A549 (cell line): ENCODE data around the gene RBM46. TPM values are rescaled to one million over a fixed set of nuclear protein-coding genes. Genes with fewer than 3 reads are reported as not detected.

Experiments
- ATAC-seq, 2 experiments: fragments of 200-7000 bp in 1 of 2; fragments of >200 bp in 1 of 2; cut with Nextera tagmentation in 1 of 2; cut with Tn5 transposase in 1 of 2; 3 replicates each; pipeline versions ENCODE4 v1.8.0 to v1.9.1; 2018 to 2020; ENCODE audit warnings: mild to moderate bottlenecking in 1 of 2, moderate library complexity in 1 of 2
- CTCF ChIA-PET: fragments of 300-600 bp; sonication (Branson Sonifier 250); formaldehyde crosslinking; extraction: SDS; loops from one replicate; lab custom pipeline; 2021; ENCODE audit warnings: antibody characterized with exemption, inconsistent platforms; lab: Yijun Ruan, JAX
- POLR2A ChIA-PET: fragments of 350-600 bp; formaldehyde crosslinking; extraction: SDS; loops from one replicate; lab custom pipeline; 2021; ENCODE audit warnings: antibody characterized with exemption, inconsistent platforms; lab: Yijun Ruan, JAX
- DNase-seq, 2 experiments: peaks; one replicate each; pipeline versions ENCODE4 v3.0.0 to v3.0.0-alpha.2; 2011 to 2016; ENCODE audit warnings: low read depth in 1 of 2, low spot score in 1 of 2
- FAIRE-seq: peaks from 2 replicates; lab custom pipeline; 2011; peaks lifted over from hg19 to GRCh38; lab: Jason Lieb, UNC
- H3K27ac ChIP-seq, 2 experiments: fragments of >200 bp; sonication (Bioruptor Twin); formaldehyde crosslinking; 3 replicates each; pipeline ENCODE4 v1.5.1; 2016 to 2017
- H3K4me1 ChIP-seq: fragments of >200 bp; sonication (Bioruptor Twin); formaldehyde crosslinking; 3 replicates; pipeline ENCODE4 v1.6.1; 2016
- H3K4me2 ChIP-seq: fragments of >200 bp; sonication (Bioruptor Twin); formaldehyde crosslinking; 3 replicates; pipeline ENCODE4 v1.6.1; 2016
- H3K4me3 ChIP-seq: fragments of >200 bp; sonication (Bioruptor Twin); formaldehyde crosslinking; 3 replicates; pipeline ENCODE4 v1.5.1; 2016
- H3K9me3 ChIP-seq: fragments of >200 bp; sonication (Bioruptor Twin); formaldehyde crosslinking; 3 replicates; pipeline ENCODE4 v1.6.1; 2016
- BHLHE40 ChIP-seq: IDR thresholded peaks from 2 replicates; pipeline ENCODE4 v1.6.1; 2012; ENCODE audit warnings: low read depth, low read length, inconsistent platforms
- CBX8 ChIP-seq: fragments of 200-600 bp; sonication (generic); IDR thresholded peaks from 2 replicates; pipeline ENCODE4 v1.6.1; 2016
- CHD2 ChIP-seq: fragments of 150-350 bp; IDR thresholded peaks from 2 replicates; pipeline ENCODE4 v1.6.1; 2014; ENCODE audit warnings: low read length; ENCODE audit not compliant: partially characterized antibody
- EHF ChIP-seq: fragments of 250-450 bp; sonication (Bioruptor Pico); IDR thresholded peaks from 2 replicates; pipeline ENCODE4 v1.5.0; 2020; ENCODE audit warnings: mild to moderate bottlenecking
- ESRRA ChIP-seq: fragments of 150-350 bp; IDR thresholded peaks from 2 replicates; pipeline ENCODE4 v1.6.1; 2014; ENCODE audit warnings: mild to moderate bottlenecking, low read length, borderline replicate concordance
- FOSL2 ChIP-seq, 2 experiments: fragments of 450-650 bp in 1 of 2; fragments of >200 bp in 1 of 2; sonication (Bioruptor Twin) in 1 of 2; formaldehyde crosslinking; IDR thresholded peaks; 2 replicates each; pipeline versions ENCODE4 v1.5.0 to v1.6.1; 2016 to 2020; ENCODE audit warnings: mild to moderate bottlenecking in 1 of 2, moderate library complexity in 1 of 2
- HES2 ChIP-seq: fragments of >200 bp; sonication (Bioruptor Twin); formaldehyde crosslinking; IDR thresholded peaks from 2 replicates; pipeline ENCODE4 v1.6.1; 2016
- HOXA7 ChIP-seq: fragments of 250-450 bp; sonication (Bioruptor Pico); IDR thresholded peaks from 2 replicates; pipeline ENCODE4 v1.5.0; 2020; ENCODE audit warnings: mild to moderate bottlenecking, moderate library complexity
- HOXB13 ChIP-seq: fragments of 250-450 bp; sonication (Bioruptor Pico); IDR thresholded peaks from 2 replicates; pipeline ENCODE4 v1.5.0; 2020; ENCODE audit warnings: low read depth, mild to moderate bottlenecking, moderate library complexity
- KDM5A ChIP-seq: fragments of 200-600 bp; sonication (generic); IDR thresholded peaks from 2 replicates; pipeline ENCODE4 v1.6.1; 2016; ENCODE audit warnings: antibody characterized with exemption, mild to moderate bottlenecking
- MAFK ChIP-seq: fragments of 450-650 bp; IDR thresholded peaks from 2 replicates; pipeline ENCODE4 v1.6.1; 2014; ENCODE audit not compliant: partially characterized antibody
- MAZ ChIP-seq: fragments of 150-350 bp; IDR thresholded peaks from 2 replicates; pipeline ENCODE4 v1.6.1; 2014; ENCODE audit warnings: antibody characterized with exemption, low read depth, low read length, borderline replicate concordance
- NFE2L2 ChIP-seq: fragments of 150-350 bp; conservative IDR thresholded peaks from 2 replicates; pipeline ENCODE4 v1.6.1; 2014; ENCODE audit warnings: low read length
- NPAS2 ChIP-seq: fragments of 250-450 bp; sonication (Bioruptor Pico); IDR thresholded peaks from 2 replicates; pipeline ENCODE4 v1.8.0; 2022; ENCODE audit warnings: mild to moderate bottlenecking, moderate library complexity, borderline replicate concordance
- POLR2A ChIP-seq: IDR thresholded peaks from 2 replicates; pipeline ENCODE4 v1.6.1; 2012; ENCODE audit warnings: mild to moderate bottlenecking, low read length
- RCOR1 ChIP-seq: fragments of 150-350 bp; IDR thresholded peaks from 2 replicates; pipeline ENCODE4 v1.6.1; 2014; ENCODE audit warnings: antibody characterized with exemption, low read length, low read depth
- RFX5 ChIP-seq: fragments of 450-650 bp; IDR thresholded peaks from 2 replicates; pipeline ENCODE4 v1.7.1; 2014; ENCODE audit warnings: antibody characterized with exemption, mild to moderate bottlenecking, moderate library complexity
- ZC3H11A ChIP-seq: fragments of 450-650 bp; IDR thresholded peaks from 2 replicates; pipeline ENCODE4 v1.6.1; 2014; ENCODE audit warnings: antibody characterized with exemption, mild to moderate bottlenecking
- ZFP36 ChIP-seq: fragments of 450-650 bp; IDR thresholded peaks from 2 replicates; pipeline ENCODE4 v1.6.1; 2014; ENCODE audit warnings: borderline replicate concordance; ENCODE audit not compliant: partially characterized antibody
- ZNF302 ChIP-seq: fragments of 250-450 bp; sonication (Bioruptor Pico); IDR thresholded peaks from 2 replicates; pipeline ENCODE4 v1.9.0; 2021; ENCODE audit warnings: inconsistent platforms, mild to moderate bottlenecking, moderate library complexity
- WGBS: methylation state at CpG from one replicate; pipeline ENCODE4 v1.1.6; 2017; ENCODE audit errors: missing lambda C conversion rate; 5-methylcytosine and 5-hydroxymethylcytosine counted together
- polyA plus RNA-seq, 4 experiments: library from polyadenylated mRNA; depleted of rRNA in 3 of 4; stranded (reverse); fragments of >200 nt; fragmentation: RNase III in 1 of 4; extraction: RNeasy Plus Mini Kit Qiagen cat#74134 plus additional on column Dnase treatment in 1 of 4; gene quantifications; 2 replicates in 3 of 4; 3 replicates in 1 of 4; pipeline ENCODE4 v1.2.3, GENCODE V29; 2011 to 2017
- TF ChIP-seq, protein P1 (sequence below): fragments of 450-650 bp; IDR thresholded peaks from 2 replicates; pipeline ENCODE4 v1.6.1; 2014; ENCODE audit warnings: antibody characterized with exemption
- TF ChIP-seq, protein P2 (sequence below): IDR thresholded peaks from 2 replicates; pipeline ENCODE4 v1.6.1; 2012
- TF ChIP-seq, protein P3 (sequence below): fragments of 250-450 bp; sonication (Bioruptor Pico); IDR thresholded peaks from 2 replicates; pipeline ENCODE4 v1.5.0; 2020; ENCODE audit warnings: low read depth, mild to moderate bottlenecking, moderate library complexity
- TF ChIP-seq, protein P4 (sequence below): IDR thresholded peaks from 2 replicates; pipeline ENCODE4 v1.6.1; 2012
- TF ChIP-seq, protein P5 (sequence below): fragments of >200 bp; sonication (Bioruptor Twin); formaldehyde crosslinking; IDR thresholded peaks from 3 replicates; pipeline ENCODE4 v1.5.1; 2016

Gene RBM46
- polyA plus RNA-seq, 2 of the 4 experiments (the other 2 are of a cell fraction) = not detected

- CTCF ChIA-PET = no interaction called here
- H3K4me2 ChIP-seq = no peak overlapping the region
- FAIRE-seq = no peak
- H3K9me3 ChIP-seq = no peaks in the 10 kb centered on the region
- H3K4me1 ChIP-seq = peaks cover 7% of the 10 kb centered on the region; the same call in 1 of the 3 replicates
- 87% methylated on average over 24 of the region's 24 CpGs for WGBS
- no peak overlapping the region for H3K4me3 ChIP-seq
- TF ChIP-seq CBX8 (no peak), MAFK (no peak), CHD2 (no peak), BHLHE40 (no peak), NPAS2 (CRISPR knock-in tag) (no peak), HOXB13 (CRISPR knock-in tag) (no peak), ZFP36 (no peak), POLR2A (no peak), ZNF302 (CRISPR knock-in tag) (no peak), HES2 (no peak), ESRRA (no peak), EHF (no peak), FOSL2 (IDR thresholded peaks at IDR 0.05) (no peak), FOSL2 (CRISPR knock-in tag; IDR thresholded peaks at IDR 0.05) (no peak), HOXA7 (no peak), RCOR1 (no peak), MAZ (no peak), NFE2L2 (no peak)
- TF ChIP-seq, protein P1, sequence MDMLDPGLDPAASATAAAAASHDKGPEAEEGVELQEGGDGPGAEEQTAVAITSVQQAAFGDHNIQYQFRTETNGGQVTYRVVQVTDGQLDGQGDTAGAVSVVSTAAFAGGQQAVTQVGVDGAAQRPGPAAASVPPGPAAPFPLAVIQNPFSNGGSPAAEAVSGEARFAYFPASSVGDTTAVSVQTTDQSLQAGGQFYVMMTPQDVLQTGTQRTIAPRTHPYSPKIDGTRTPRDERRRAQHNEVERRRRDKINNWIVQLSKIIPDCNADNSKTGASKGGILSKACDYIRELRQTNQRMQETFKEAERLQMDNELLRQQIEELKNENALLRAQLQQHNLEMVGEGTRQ = no peak
- TF ChIP-seq, protein P2, sequence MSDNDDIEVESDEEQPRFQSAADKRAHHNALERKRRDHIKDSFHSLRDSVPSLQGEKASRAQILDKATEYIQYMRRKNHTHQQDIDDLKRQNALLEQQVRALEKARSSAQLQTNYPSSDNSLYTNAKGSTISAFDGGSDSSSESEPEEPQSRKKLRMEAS = no peak
- POLR2A ChIA-PET = no interaction called here
- no peak overlapping the region for H3K27ac ChIP-seq
- no peak for DNase-seq
- ATAC-seq = no peak
Measured at GRCh38 chr4:154740462-154740861, 40.6 kb upstream of the RBM46 start.

DNA sequence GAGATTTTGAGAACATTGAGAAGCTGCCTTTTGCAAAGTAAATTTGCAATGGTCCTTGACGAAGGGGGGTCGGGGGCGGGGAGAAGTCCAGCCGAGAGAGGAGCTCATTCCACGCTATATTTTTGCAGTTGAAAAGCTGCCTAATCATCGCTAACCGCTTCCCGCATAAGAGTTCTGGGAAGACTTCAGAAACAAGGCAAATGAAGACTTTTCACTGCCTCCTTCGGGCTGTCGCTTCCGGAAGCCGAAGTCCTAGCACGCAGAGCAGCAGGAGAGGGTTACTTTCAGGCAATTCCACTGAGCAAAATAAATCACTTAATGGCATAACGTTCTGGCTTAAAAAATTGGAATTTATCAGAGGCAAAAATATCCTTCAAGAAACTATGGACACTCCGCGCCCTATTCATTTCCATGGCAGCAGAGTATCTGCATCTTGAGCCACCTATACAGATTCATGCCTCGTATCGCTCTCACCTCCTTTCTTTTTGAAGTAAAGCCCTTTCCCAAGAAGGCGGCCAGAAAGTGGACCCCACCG lies 39.9 kb upstream of the RBM46 start:
- POLR2A ChIA-PET = no interaction called here
- Histone ChIP-seq H3K4me3 (no peak overlapping the region), H3K27ac (no peak overlapping the region), H3K9me3 (no peaks in the 10 kb centered on the region)
- no peak for ATAC-seq
- CTCF ChIA-PET = interaction anchor here (1.5 kb wide), 1 partner anchor 37 kb away, joined by 5 read pairs; no protein-coding TSS in a partner anchor
- TF ChIP-seq RFX5 (no peak), MAFK (no peak), ZC3H11A (no peak), KDM5A (no peak)
- TF ChIP-seq, protein P3, sequence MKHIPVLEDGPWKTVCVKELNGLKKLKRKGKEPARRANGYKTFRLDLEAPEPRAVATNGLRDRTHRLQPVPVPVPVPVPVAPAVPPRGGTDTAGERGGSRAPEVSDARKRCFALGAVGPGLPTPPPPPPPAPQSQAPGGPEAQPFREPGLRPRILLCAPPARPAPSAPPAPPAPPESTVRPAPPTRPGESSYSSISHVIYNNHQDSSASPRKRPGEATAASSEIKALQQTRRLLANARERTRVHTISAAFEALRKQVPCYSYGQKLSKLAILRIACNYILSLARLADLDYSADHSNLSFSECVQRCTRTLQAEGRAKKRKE (CRISPR knock-in tag) = no peak
- TF ChIP-seq, protein P4, sequence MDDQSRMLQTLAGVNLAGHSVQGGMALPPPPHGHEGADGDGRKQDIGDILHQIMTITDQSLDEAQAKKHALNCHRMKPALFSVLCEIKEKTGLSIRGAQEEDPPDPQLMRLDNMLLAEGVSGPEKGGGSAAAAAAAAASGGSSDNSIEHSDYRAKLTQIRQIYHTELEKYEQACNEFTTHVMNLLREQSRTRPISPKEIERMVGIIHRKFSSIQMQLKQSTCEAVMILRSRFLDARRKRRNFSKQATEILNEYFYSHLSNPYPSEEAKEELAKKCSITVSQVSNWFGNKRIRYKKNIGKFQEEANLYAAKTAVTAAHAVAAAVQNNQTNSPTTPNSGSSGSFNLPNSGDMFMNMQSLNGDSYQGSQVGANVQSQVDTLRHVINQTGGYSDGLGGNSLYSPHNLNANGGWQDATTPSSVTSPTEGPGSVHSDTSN = no peak
- TF ChIP-seq, protein P5, sequence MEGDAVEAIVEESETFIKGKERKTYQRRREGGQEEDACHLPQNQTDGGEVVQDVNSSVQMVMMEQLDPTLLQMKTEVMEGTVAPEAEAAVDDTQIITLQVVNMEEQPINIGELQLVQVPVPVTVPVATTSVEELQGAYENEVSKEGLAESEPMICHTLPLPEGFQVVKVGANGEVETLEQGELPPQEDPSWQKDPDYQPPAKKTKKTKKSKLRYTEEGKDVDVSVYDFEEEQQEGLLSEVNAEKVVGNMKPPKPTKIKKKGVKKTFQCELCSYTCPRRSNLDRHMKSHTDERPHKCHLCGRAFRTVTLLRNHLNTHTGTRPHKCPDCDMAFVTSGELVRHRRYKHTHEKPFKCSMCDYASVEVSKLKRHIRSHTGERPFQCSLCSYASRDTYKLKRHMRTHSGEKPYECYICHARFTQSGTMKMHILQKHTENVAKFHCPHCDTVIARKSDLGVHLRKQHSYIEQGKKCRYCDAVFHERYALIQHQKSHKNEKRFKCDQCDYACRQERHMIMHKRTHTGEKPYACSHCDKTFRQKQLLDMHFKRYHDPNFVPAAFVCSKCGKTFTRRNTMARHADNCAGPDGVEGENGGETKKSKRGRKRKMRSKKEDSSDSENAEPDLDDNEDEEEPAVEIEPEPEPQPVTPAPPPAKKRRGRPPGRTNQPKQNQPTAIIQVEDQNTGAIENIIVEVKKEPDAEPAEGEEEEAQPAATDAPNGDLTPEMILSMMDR = no peak
- TF ChIP-seq, all 56 proteins: peak for 0
- DNase-seq = no peak
- Histone ChIP-seq H3K4me1 (peaks cover 7% of the 10 kb centered on the region; the same call in 1 of the 3 replicates), H3K4me2 (no peak overlapping the region)
- 78% methylated on average over 20 of the region's 20 CpGs for WGBS
- no peak for FAIRE-seq
